Panc1 (cell line): ENCODE measurements around the gene LDHAL6B. TPM values are rescaled to one million over a fixed set of nuclear protein-coding genes. Genes with fewer than 3 reads are reported as not detected.

Experiments used
- ATAC-seq: fragments of 200-7000 bp; cut with Tn5 transposase; 2 replicates; pipeline ENCODE4 v1.9.1; 2020; ENCODE audit warnings: mild to moderate bottlenecking, moderate library complexity
- BruUV-seq: library from RNA; stranded (reverse); fragments of 400-500 nt; replicated peaks from 2 replicates; lab custom pipeline; 2021; lab: Mats Ljungman, UMichigan
- CTCF ChIA-PET: fragments of 300-600 bp; sonication (Branson Sonifier 250); formaldehyde crosslinking; loops from one replicate; lab custom pipeline; 2022; ENCODE audit warnings: antibody characterized with exemption; lab: Charles Lee
- POLR2A ChIA-PET: fragments of 300-600 bp; sonication (Branson Sonifier 250); formaldehyde crosslinking; loops from one replicate; lab custom pipeline; 2022; ENCODE audit warnings: antibody characterized with exemption; lab: Charles Lee
- DNase-seq: peaks from one replicate; pipeline ENCODE4 v3.0.0-alpha.2; 2010; ENCODE audit warnings: low read depth, low spot score
- H3K27ac ChIP-seq: 2 replicates; pipeline ENCODE4 v1.5.1; 2011; ENCODE audit warnings: mild to moderate bottlenecking, low read length, inconsistent platforms
- H3K27me3 ChIP-seq: fragments of 200-500 bp; sonication (Bioruptor generic); 2 replicates; pipeline ENCODE4 v1.6.0; 2014; ENCODE audit warnings: low read length, inconsistent platforms; ENCODE audit not compliant: control insufficient read depth, insufficient read depth
- H3K36me3 ChIP-seq: fragments of 200-500 bp; sonication (Bioruptor generic); 2 replicates; pipeline ENCODE4 v1.5.1; 2014; ENCODE audit warnings: inconsistent platforms, mild to moderate bottlenecking, low read length, moderate library complexity; ENCODE audit not compliant: control insufficient read depth, insufficient read depth
- H3K4me1 ChIP-seq: 2 replicates; pipeline ENCODE4 v1.5.1; 2011; ENCODE audit warnings: inconsistent platforms, mild to moderate bottlenecking, low read length, moderate library complexity; ENCODE audit not compliant: control insufficient read depth, insufficient read depth
- H3K4me3 ChIP-seq, 2 experiments: 2 replicates each; pipeline ENCODE4 v1.5.1; 2011 to 2012; ENCODE audit warnings: low read depth in 2 of 2, low read length in 2 of 2, mild to moderate bottlenecking in 2 of 2, inconsistent platforms in 1 of 2, moderate library complexity in 1 of 2
- H3K9me3 ChIP-seq: fragments of 200-500 bp; sonication (Bioruptor generic); 2 replicates; pipeline ENCODE4 v1.5.1; 2014; ENCODE audit warnings: low read depth, mild to moderate bottlenecking, inconsistent platforms, low read length, moderate library complexity; ENCODE audit not compliant: control insufficient read depth, insufficient read depth
- CTCF ChIP-seq: fragments of 450-650 bp; IDR thresholded peaks from 2 replicates; pipeline ENCODE4 v1.5.1; 2017; ENCODE audit warnings: mild to moderate bottlenecking
- POLR2AphosphoS5 ChIP-seq: IDR thresholded peaks from 2 replicates; pipeline ENCODE4 v1.6.1; 2012; ENCODE audit warnings: mild to moderate bottlenecking, low read depth, low read length, moderate library complexity
- REST ChIP-seq, 2 experiments: IDR thresholded peaks; 2 replicates each; pipeline ENCODE4 v1.6.1; 2011 to 2012; ENCODE audit warnings: low read depth in 2 of 2, control low read depth in 1 of 2, low read length in 1 of 2, mild to moderate bottlenecking in 1 of 2, moderate library complexity in 1 of 2; ENCODE audit not compliant: insufficient read depth in 1 of 2
- SIN3A ChIP-seq: IDR thresholded peaks from 2 replicates; pipeline ENCODE4 v1.6.1; 2012; ENCODE audit warnings: low read depth, mild to moderate bottlenecking, low read length, moderate library complexity, borderline replicate concordance; ENCODE audit not compliant: insufficient read depth
- TCF7L2 ChIP-seq: IDR thresholded peaks from 2 replicates; pipeline ENCODE4 v1.6.1; 2011; ENCODE audit warnings: mild to moderate bottlenecking, low read depth, low read length, inconsistent platforms
- in situ Hi-C: cut with HindIII; loops from 2 replicates; pipeline ENCODE4 v1.10.0; 2016; ENCODE audit warnings: low sequenced_read_pairs, low pct_unique_long_range_greater_than_20kb
- intact Hi-C: fragments of 100-400 bp; cut with micrococcal nuclease; formaldehyde crosslinking; loops from one replicate; pipeline ENCODE4 v1.10.0; 2022; ENCODE audit not compliant: unreplicated experiment
- total RNA-seq: library from RNA; stranded (reverse); gene quantifications from one replicate; pipeline ENCODE4 v1.2.1, GENCODE V29; 2021; ENCODE audit not compliant: unreplicated experiment

LDHAL6B gene
- total RNA-seq, 1 experiment from 2014 or later: not detected

GRCh38 chr15:59194639-59195325 is 11.9 kb upstream of the LDHAL6B start:
- in situ Hi-C loops: no loop called here
- DNase-seq (no peak), ATAC-seq (no peak)
- Histone ChIP-seq H3K27me3 (no peaks in the 10 kb centered on the region), H3K4me1 (peaks cover 4% of the 10 kb centered on the region; the same call in 1 of the 2 replicates), H3K36me3 (no peaks in the 10 kb centered on the region), H3K9me3 (no peaks in the 10 kb centered on the region), H3K27ac (no peak overlapping the region), H3K4me3 (no peak overlapping the region)
- intact Hi-C loops: no loop called here
- TF ChIP-seq CTCF (no peak), SIN3A (no peak), POLR2AphosphoS5 (no peak), REST (IDR thresholded peaks at IDR 0.05; ENCODE audit: insufficient read depth in 1 of 2, low read depth in 2 of 2, low read length in 1 of 2) (no peak), TCF7L2 (no peak)
- ChIA-PET POLR2A (no interaction called here), CTCF (no interaction called here)
- BruUV-seq: no TSS peak

- Histone ChIP-seq H3K27me3 (no peaks in the 10 kb centered on the region), H3K27ac (no peak overlapping the region), H3K36me3 (no peaks in the 10 kb centered on the region), H3K4me3 (no peak overlapping the region), H3K9me3 (no peaks in the 10 kb centered on the region), H3K4me1 (peaks cover 8% of the 10 kb centered on the region; the same call in 1 of the 2 replicates)
- BruUV-seq: no TSS peak
- in situ Hi-C loops (no loop called here), intact Hi-C loops (no loop called here)
- TF ChIP-seq TCF7L2: no peak
- no peak for TF ChIP-seq CTCF
- ChIA-PET CTCF (no interaction called here), POLR2A (no interaction called here)
- DNase-seq: no peak
- ATAC-seq: no peak
These were observed 10.2 kb upstream of the LDHAL6B start for GRCh38 chr15:59196416-59196815.
